ENCODE measurements around the gene IL25.
"Not testable (repeated sequence)": the region's sequence is repeated elsewhere in the genome, so short reads cannot be mapped to it uniquely, and the experiment has no call there.

Gene IL25

GRCh38 chr14:23371865-23372264 lies 744 bp upstream of the IL25 start:
- DNase-seq (ENCODE audit: extremely low read depth in 1 of 2, low read depth in 1 of 2) = no peak

- no peak for DNase-seq (ENCODE audit: extremely low read depth in 1 of 2, low read depth in 1 of 2)
Observed at GRCh38 chr14:23373041-23373440, 432 bp downstream of the IL25 start.

- no peak for DNase-seq (ENCODE audit: extremely low read depth in 1 of 2, low read depth in 1 of 2)
Observed at GRCh38 chr14:23375527-23376251, 3.1 kb downstream of the IL25 start.

- DNase-seq (ENCODE audit: extremely low read depth in 1 of 2, low read depth in 1 of 2) = no peak
Observed at GRCh38 chr14:23376482-23377197, 4.0 kb downstream of the IL25 start, which contains the start of gene CMTM5. Gene CMTM5, plus strand, starts transcription at chr14:23377046. Its CDS starts 206 bp downstream, at chr14:23377252.

GRCh38 chr14:23377198-23377550 lies 4.6 kb downstream of the IL25 start:
- DNase-seq (ENCODE audit: extremely low read depth in 1 of 2, low read depth in 1 of 2) = no peak

GRCh38 chr14:23377573-23378563 lies 5.3 kb downstream of the IL25 start:
- no peak for DNase-seq (ENCODE audit: extremely low read depth in 1 of 2, low read depth in 1 of 2)

GRCh38 chr14:23378612-23379220 lies 6.1 kb downstream of the IL25 start:
- no peak for DNase-seq (ENCODE audit: extremely low read depth in 1 of 2, low read depth in 1 of 2)

- peak; percentile 10 to 18 for DNase-seq (ENCODE audit: extremely low read depth in 1 of 2, low read depth in 1 of 2)
Observed at GRCh38 chr14:23379366-23380196, 7.0 kb downstream of the IL25 start.

GRCh38 chr14:23380197-23380914 lies 7.7 kb downstream of the IL25 start:
- DNase-seq (ENCODE audit: extremely low read depth in 1 of 2, low read depth in 1 of 2) = no peak

- DNase-seq (ENCODE audit: extremely low read depth in 1 of 2, low read depth in 1 of 2) = no peak
Observed at GRCh38 chr14:23380976-23381375, 8.4 kb downstream of the IL25 start.

GRCh38 chr14:23381871-23382270 lies 9.3 kb downstream of the IL25 start:
- no peak for DNase-seq (ENCODE audit: extremely low read depth in 1 of 2, low read depth in 1 of 2)

GRCh38 chr14:23382276-23382675 lies 9.7 kb downstream of the IL25 start:
- no peak for DNase-seq (ENCODE audit: extremely low read depth in 1 of 2, low read depth in 1 of 2)

GRCh38 chr14:23382731-23383440 lies 10.3 kb downstream of the IL25 start:
- no peak for DNase-seq (ENCODE audit: extremely low read depth in 1 of 2, low read depth in 1 of 2)

- no peak for DNase-seq (ENCODE audit: extremely low read depth in 1 of 2, low read depth in 1 of 2)
Observed at GRCh38 chr14:23384364-23385080, 11.9 kb downstream of the IL25 start.

- DNase-seq (ENCODE audit: extremely low read depth in 1 of 2, low read depth in 1 of 2) = no peak
Observed at GRCh38 chr14:23385244-23385641, 12.6 kb downstream of the IL25 start.

- DNase-seq (ENCODE audit: extremely low read depth in 1 of 2, low read depth in 1 of 2) = no peak
Observed at GRCh38 chr14:23385642-23386265, 13.1 kb downstream of the IL25 start.

GRCh38 chr14:23386266-23386657 lies 13.7 kb downstream of the IL25 start:
- DNase-seq (ENCODE audit: extremely low read depth in 1 of 2, low read depth in 1 of 2) = not testable (repeated sequence)

GRCh38 chr14:23386999-23387398 lies 14.4 kb downstream of the IL25 start:
- DNase-seq (ENCODE audit: extremely low read depth in 1 of 2, low read depth in 1 of 2) = no peak

All from stimulated activated CD8-positive, alpha-beta memory T cell treated with anti-CD3 and anti-CD28 coated beads, Interleukin-7, amount 100 ng/mL, for 48 hours (primary cell).